ENCODE results near the gene FOS.
"Not testable (repeated sequence)": the region's sequence is repeated elsewhere in the genome, so short reads cannot be mapped to it uniquely, and the experiment has no call there.

The FOS gene

DNA sequence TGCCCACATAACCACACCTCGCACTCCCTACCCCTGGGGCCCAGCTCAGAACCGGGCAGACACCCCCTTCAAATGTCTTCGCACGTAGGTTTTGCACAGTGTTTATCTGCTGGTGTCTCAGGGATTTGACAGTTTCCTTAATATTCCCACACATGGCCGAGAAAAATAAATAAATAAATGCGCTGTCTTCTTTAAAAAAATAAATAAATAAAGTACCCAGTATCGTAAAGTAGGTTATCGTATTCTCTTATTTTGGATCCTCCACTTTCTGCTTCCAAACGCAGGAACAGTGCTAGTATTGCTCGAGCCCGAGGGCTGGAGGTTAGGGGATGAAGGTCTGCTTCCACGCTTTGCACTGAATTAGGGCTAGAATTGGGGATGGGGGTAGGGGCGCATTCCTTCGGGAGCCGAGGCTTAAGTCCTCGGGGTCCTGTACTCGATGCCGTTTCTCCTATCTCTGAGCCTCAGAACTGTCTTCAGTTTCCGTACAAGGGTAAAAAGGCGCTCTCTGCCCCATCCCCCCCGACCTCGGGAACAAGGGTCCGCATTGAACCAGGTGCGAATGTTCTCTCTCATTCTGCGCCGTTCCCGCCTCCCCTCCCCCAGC lies 710 bp upstream of the FOS start:
- DNase-seq, result peak; percentile 82

DNA sequence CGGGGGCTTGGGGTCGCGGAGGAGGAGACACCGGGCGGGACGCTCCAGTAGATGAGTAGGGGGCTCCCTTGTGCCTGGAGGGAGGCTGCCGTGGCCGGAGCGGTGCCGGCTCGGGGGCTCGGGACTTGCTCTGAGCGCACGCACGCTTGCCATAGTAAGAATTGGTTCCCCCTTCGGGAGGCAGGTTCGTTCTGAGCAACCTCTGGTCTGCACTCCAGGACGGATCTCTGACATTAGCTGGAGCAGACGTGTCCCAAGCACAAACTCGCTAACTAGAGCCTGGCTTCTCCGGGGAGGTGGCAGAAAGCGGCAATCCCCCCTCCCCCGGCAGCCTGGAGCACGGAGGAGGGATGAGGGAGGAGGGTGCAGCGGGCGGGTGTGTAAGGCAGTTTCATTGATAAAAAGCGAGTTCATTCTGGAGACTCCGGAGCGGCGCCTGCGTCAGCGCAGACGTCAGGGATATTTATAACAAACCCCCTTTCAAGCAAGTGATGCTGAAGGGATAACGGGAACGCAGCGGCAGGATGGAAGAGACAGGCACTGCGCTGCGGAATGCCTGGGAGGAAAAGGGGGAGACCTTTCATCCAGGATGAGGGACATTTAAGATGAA lies 630 bp downstream of the FOS start:
- DNase-seq, result peak; percentile 27

DNA sequence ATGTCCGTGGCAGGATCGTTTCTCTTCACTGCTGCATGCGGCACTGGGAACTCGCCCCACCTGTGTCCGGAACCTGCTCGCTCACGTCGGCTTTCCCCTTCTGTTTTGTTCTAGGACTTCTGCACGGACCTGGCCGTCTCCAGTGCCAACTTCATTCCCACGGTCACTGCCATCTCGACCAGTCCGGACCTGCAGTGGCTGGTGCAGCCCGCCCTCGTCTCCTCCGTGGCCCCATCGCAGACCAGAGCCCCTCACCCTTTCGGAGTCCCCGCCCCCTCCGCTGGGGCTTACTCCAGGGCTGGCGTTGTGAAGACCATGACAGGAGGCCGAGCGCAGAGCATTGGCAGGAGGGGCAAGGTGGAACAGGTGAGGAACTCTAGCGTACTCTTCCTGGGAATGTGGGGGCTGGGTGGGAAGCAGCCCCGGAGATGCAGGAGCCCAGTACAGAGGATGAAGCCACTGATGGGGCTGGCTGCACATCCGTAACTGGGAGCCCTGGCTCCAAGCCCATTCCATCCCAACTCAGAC lies 1.2 kb downstream of the FOS start:
- no peak for DNase-seq

- DNase-seq, result no peak
Measured at GRCh38 chr14:75280291-75280830, 1.7 kb downstream of the FOS start.

DNA sequence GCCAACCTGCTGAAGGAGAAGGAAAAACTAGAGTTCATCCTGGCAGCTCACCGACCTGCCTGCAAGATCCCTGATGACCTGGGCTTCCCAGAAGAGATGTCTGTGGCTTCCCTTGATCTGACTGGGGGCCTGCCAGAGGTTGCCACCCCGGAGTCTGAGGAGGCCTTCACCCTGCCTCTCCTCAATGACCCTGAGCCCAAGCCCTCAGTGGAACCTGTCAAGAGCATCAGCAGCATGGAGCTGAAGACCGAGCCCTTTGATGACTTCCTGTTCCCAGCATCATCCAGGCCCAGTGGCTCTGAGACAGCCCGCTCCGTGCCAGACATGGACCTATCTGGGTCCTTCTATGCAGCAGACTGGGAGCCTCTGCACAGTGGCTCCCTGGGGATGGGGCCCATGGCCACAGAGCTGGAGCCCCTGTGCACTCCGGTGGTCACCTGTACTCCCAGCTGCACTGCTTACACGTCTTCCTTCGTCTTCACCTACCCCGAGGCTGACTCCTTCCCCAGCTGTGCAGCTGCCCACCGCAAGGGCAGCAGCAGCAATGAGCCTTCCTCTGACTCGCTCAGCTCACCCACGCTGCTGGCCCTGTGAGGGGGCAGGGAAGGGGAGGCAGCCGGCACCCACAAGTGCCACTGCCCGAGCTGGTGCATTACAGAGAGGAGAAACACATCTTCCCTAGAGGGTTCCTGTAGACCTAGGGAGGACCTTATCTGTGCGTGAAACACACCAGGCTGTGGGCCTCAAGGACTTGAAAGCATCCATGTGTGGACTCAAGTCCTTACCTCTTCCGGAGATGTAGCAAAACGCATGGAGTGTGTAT lies 2.4 kb downstream of the FOS start:
- DNase-seq, result no peak

DNA sequence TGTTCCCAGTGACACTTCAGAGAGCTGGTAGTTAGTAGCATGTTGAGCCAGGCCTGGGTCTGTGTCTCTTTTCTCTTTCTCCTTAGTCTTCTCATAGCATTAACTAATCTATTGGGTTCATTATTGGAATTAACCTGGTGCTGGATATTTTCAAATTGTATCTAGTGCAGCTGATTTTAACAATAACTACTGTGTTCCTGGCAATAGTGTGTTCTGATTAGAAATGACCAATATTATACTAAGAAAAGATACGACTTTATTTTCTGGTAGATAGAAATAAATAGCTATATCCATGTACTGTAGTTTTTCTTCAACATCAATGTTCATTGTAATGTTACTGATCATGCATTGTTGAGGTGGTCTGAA lies 3.0 kb downstream of the FOS start:
- no peak for DNase-seq

DNA sequence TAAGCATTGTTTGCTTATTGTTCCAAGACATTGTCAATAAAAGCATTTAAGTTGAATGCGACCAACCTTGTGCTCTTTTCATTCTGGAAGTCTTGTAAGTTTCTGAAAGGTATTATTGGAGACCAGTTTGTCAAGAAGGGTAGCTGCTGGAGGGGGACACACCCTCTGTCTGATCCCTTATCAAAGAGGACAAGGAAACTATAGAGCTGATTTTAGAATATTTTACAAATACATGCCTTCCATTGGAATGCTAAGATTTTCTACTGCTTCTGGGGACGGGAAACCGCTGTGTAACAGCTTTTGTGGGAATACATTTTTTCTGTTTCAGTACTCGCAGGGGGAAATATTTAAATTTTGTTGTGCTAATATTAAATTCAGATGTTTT lies 3.5 kb downstream of the FOS start:
- DNase-seq, result no peak

GRCh38 chr14:75282555-75283161 lies 4.0 kb downstream of the FOS start:
- DNase-seq, result not testable (repeated sequence)

DNA sequence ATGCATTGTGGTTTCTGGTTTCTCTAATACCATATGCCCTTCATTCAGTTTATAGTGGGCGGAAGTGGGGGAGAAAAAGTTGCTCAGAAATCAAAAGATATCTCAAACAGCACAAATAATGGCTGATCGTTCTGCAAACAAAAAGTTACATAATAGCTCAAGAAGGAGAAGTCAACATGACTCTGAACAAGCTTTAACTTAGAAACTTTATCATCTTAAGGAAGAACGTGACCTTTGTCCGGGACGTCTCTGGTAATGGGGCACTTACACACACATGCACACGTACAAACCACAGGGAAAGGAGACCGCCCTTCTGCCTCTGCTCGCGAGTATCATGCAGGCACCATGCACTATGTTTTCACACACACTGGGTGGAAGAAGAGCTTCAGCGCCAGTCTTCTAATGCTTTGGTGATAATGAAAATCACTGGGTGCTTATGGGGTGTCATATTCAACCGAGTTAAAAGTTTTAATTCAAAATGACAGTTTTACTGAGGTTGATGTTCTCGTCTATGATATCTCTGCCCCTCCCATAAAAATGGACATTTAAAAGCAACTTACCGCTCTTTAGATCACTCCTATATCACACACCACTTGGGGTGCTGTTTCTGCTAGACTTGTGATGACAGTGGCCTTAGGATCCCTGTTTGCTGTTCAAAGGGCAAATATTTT lies 4.7 kb downstream of the FOS start:
- DNase-seq, result no peak

DNA sequence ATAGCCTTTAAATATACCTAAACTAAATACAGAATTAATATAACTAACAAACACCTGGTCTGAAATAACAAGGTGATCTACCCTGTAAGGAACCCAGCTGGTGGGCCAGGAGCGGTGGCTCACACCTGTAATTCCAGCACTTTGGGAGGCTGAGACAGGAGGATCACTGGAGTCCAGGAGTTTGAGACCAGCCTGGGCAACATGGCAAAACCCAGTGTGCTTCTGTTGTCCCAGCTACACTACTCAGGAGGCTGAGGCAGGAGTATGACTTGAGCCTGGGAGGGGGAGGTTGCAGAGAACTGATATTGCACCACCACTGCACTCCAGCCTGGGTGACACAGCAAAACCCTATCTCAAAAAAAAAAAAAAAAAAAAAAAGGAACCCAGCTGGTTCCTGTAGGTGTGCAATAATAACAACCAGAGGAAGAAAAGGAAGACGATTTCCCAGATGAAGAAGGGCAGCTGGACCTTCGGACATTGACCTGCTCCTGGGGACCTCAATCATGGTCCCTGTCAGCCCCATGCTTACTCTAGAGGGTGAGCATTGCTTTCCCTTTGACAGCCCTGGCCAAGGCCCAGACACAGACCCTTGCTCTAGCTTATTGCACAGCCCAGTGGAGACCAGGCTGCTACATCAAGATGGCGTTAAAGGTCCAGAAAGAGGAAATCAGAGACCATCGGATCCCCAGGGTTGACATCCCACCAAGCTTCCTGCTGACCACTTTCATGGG lies 5.4 kb downstream of the FOS start:
- DNase-seq, result no peak

- DNase-seq, result no peak
Measured at GRCh38 chr14:75285331-75285730, 6.7 kb downstream of the FOS start.

DNA sequence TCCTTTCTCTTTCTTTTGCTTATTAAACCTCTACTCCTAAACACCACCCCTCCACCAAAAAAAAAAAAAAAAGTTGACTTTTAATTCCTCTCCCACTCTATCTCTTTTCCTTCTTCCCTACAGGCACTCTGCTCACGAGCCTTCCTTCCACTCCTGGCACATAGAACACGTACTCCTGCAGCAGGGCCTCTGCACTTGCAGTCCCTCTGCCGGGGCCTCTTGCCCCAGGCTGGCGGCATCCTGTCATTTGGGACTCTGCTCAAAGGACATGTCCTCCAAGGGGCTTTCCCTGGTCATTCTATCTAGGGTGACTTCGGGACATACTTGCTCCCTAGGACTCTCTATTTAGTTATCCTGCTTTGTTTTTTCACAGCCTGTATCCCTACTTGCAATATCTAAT lies 7.7 kb downstream of the FOS start:
- no peak for DNase-seq

GRCh38 chr14:75289840-75290388 lies 11.3 kb downstream of the FOS start:
- no peak for DNase-seq

DNA sequence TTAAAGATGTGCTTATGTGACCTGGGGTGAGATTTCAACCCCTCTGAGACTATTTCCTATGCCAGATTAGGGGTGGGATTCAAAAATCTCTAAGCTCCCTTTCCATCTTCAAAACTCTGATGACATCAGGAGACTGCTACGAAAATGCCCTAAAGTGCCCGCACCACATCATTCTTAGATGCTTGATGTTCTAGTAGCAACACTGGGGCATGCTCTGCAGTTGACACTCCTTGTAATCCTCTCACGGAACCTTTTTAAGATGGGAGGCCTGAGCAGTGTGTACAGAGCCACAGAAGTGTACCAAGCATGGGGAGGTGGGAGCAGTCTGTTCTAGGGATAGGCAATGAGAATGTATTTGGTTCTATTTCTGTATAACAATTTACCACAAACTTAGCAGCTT lies 12.2 kb downstream of the FOS start:
- no peak for DNase-seq

DNA sequence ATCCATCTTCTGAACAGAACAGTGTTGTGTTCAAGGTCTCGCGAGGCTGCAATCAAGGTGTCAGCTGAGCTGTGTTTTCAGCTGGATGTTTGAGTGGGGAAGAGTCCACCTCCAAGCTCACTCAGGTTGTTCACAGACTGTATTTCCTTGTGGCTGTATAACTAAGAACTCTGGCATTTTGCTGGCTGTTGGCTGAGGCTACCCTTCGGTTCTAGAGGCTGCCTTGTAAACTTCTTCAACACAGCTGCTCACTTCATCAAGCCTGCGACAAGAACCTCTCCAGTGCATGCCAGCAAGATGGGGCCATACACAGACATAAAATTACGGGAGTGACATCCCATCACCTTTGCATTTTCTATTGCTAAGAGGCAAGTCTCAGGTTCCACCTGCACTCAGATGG lies 12.7 kb downstream of the FOS start:
- no peak for DNase-seq

DNA sequence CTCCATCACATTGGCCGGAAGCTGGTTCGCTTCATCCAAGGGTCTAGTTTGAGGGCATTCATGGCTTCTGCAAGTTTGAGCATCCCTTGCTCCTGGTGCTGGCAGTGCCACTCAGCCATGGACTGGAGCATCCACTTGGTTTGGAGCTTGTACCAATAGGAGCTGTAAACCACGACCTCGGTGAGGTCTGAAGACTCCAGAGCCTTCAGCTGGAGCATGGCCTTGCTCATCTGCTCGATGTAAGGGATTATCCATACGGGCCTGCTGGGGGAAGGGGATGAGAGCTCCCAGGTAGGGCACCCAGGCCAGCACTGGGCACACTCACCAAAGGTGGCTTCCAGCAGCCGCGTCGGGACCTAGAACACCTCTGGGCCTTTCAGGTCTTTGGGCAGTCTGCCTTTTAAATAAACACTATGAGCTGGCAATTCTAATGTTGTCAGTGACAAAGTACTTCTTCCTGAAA lies 13.5 kb downstream of the FOS start:
- DNase-seq, result no peak

DNA sequence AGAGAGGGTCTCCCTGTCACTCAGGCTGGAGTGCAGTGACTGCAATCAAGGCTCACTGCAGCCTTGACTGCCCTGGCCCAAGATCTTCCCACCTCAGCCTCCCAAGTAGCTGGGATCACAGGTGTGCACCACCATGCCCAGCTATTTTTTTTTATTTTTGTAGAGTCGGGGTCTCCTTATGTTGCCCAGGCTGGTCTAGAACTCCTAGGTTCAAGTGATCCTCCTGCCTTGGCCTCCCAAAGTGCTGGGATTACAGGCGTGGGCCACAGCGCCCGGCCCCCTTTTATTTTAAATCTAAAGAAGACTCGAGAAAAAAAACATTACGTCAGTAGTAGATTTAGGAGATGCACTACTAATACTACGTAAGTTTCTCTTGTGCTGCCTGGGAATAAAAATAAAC lies 14.3 kb downstream of the FOS start:
- DNase-seq, result no peak

GRCh38 chr14:75293920-75294648 lies 15.5 kb downstream of the FOS start:
- peak; percentile 93 for DNase-seq

DNA sequence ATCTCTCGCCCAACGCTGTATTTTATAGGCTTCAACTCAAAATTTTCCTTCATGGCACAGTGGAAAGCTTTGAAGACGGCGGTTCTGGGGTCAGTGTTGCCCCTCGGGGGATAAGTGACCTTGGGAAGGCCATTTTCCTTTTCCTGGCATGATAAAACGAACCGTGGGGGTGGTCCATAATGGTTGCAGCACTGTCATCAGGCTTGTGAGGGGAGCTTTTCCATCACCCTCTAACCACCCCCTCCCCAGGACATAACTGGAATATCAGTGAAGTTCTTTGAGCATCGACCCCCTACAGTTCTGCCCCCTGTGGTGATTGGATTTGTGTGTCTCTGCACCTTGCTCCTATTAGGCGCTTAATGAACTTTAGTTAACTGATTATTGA lies 16.0 kb downstream of the FOS start:
- no peak for DNase-seq

GRCh38 chr14:75295061-75295461 lies 16.4 kb downstream of the FOS start:
- DNase-seq, result peak; percentile 40

Data from NCI-H510A treated with DMSO at 0.1 percent for 48 hours (cell line).